Measurements from ENCODE around the gene LPAR1.

DNA sequence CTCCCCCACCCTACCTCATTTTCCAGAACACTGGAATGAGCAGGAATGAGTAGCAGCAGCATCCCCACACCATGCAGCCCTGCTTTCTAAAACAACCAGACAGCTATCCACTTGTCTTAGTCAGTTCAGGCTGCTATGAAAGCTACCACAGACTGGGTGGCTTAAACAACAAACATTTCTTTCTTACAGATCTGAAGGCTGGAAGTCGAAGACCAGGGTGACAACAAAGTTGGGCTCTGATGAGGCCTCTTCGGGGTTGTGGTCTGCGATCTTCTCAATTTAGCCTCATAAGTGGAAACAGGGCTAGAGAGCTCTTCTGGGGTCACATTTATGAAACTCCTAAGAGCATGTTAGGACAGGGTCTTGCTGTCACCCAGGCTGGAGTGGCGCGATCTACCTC, 38.9 kb downstream of the LPAR1 start:
- TF ChIP-seq, protein P1, sequence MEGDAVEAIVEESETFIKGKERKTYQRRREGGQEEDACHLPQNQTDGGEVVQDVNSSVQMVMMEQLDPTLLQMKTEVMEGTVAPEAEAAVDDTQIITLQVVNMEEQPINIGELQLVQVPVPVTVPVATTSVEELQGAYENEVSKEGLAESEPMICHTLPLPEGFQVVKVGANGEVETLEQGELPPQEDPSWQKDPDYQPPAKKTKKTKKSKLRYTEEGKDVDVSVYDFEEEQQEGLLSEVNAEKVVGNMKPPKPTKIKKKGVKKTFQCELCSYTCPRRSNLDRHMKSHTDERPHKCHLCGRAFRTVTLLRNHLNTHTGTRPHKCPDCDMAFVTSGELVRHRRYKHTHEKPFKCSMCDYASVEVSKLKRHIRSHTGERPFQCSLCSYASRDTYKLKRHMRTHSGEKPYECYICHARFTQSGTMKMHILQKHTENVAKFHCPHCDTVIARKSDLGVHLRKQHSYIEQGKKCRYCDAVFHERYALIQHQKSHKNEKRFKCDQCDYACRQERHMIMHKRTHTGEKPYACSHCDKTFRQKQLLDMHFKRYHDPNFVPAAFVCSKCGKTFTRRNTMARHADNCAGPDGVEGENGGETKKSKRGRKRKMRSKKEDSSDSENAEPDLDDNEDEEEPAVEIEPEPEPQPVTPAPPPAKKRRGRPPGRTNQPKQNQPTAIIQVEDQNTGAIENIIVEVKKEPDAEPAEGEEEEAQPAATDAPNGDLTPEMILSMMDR (IDR thresholded peaks at IDR 0.05): no peak
- TF ChIP-seq POLR2AphosphoS5 (IDR thresholded peaks at IDR 0.05): no peak
- no peak for TF ChIP-seq EP300 (IDR thresholded peaks at IDR 0.05)
- TF ChIP-seq POLR2A (IDR thresholded peaks at IDR 0.05): no peak
